ENCODE results near the gene KLRK1.
"Not testable (repeated sequence)": the region's sequence is repeated elsewhere in the genome, so short reads cannot be mapped to it uniquely, and the experiment has no call there.

GRCh38 chr12:10435816-10436215 is 46.0 kb upstream of the KLRK1 start, which contains the start of gene KLRC2:
- not testable (repeated sequence) for TF ChIP-seq CTCF, POLR2A (IDR thresholded peaks at IDR 0.05)

Data from breast epithelium (tissue), 3 donors.